Lower leg skin (tissue), 4 donors: ENCODE results near the gene CDHR3. TPM values are rescaled to one million over a fixed set of nuclear protein-coding genes. Genes with fewer than 3 reads are reported as not detected.

Experiments
- DNase-seq, 2 donors: peaks; one replicate each; pipeline ENCODE4 v3.0.0-alpha.2; 2019; ENCODE audit warnings: low spot score in 2 of 2
- H3K4me3 ChIP-seq: fragments of 200-600 bp; sonication (generic); 2 replicates; pipeline ENCODE4 v1.5.1; 2017; ENCODE audit warnings: mild to moderate bottlenecking, low read depth; ENCODE audit not compliant: poor library complexity, severe bottlenecking
- POLR2A ChIP-seq, 2 donors: fragments of 450-650 bp; IDR thresholded peaks; one replicate each; pipeline ENCODE4 v1.6.1; 2016 to 2017; ENCODE audit warnings: antibody characterized with exemption in 2 of 2, mild to moderate bottlenecking in 1 of 2, moderate library complexity in 1 of 2
- WGBS, 2 donors: methylation state at CpG; one replicate each; pipeline ENCODE4 v1.1.5; 2018; 5-methylcytosine and 5-hydroxymethylcytosine counted together
- intact Hi-C: fragments of 100-400 bp; cut with DNase I; formaldehyde crosslinking; loops from one replicate; pipeline ENCODE4 v1.15.0; 2023; ENCODE audit warnings: low total_unique reads
- total RNA-seq, 4 donors: library from RNA; depleted of rRNA; stranded (reverse); fragments of >200 nt; gene quantifications; one replicate each; pipeline ENCODE4 v1.1.0, GENCODE V29; 2016
- TF ChIP-seq, protein P1 (sequence below), 3 donors: fragments of 450-650 bp; IDR thresholded peaks; one replicate each; pipeline ENCODE4 v1.5.1; 2016; ENCODE audit warnings: antibody characterized with exemption in 3 of 3, mild to moderate bottlenecking in 3 of 3, moderate library complexity in 2 of 3

CDHR3 gene
- total RNA-seq, 4 donors from 2014 or later = 2.4 to 4.2 (median 3.3) TPM; not detected in 1

DNA sequence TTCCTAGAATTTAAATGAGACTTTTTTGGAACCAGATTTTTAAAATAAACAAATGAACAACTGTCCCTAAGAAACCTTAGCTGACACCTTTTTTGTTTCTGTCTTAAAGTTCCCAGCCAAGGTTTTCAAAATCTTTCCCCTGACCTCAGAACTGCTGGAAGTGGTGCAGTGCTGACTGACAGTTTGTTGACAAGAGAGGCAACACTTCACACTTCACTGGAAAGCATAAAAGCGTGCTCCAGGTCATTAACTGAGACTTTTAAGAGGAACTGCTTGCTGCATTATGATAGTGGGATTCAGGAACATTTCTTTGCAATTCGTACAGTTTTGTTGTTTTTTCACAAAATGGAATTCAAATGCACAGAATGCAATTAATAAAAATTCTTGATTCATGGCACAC lies 112.9 kb downstream of the CDHR3 start:
- H3K4me3 ChIP-seq = no peak overlapping the region
- intact Hi-C loops = no loop called here
- DNase-seq = no peak
- 65 to 74% methylated on average over 2 of the region's 2 CpGs for WGBS, 2 donors
- no peak for TF ChIP-seq POLR2A (IDR thresholded peaks at IDR 0.05)
- TF ChIP-seq, protein P1, sequence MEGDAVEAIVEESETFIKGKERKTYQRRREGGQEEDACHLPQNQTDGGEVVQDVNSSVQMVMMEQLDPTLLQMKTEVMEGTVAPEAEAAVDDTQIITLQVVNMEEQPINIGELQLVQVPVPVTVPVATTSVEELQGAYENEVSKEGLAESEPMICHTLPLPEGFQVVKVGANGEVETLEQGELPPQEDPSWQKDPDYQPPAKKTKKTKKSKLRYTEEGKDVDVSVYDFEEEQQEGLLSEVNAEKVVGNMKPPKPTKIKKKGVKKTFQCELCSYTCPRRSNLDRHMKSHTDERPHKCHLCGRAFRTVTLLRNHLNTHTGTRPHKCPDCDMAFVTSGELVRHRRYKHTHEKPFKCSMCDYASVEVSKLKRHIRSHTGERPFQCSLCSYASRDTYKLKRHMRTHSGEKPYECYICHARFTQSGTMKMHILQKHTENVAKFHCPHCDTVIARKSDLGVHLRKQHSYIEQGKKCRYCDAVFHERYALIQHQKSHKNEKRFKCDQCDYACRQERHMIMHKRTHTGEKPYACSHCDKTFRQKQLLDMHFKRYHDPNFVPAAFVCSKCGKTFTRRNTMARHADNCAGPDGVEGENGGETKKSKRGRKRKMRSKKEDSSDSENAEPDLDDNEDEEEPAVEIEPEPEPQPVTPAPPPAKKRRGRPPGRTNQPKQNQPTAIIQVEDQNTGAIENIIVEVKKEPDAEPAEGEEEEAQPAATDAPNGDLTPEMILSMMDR (IDR thresholded peaks at IDR 0.05) = no peak

DNA sequence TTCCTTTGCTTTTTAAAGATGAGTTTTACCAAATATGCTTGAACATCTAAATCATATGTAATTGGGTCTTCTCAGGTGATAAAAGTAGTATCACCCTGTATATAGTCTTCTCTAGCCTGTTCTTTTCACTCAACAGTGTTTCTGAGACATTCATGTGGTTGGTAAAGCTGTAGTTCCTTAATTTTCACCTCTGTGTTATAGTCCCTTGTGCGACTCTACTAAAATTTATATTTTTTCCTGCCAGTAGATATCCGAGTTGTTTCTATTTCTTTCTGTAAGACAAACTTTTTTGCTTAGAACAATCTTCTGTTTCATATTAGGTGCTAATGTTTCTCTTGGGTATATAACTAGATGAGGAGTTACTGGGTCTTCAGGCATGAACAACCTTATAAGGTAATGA lies 113.5 kb downstream of the CDHR3 start:
- intact Hi-C loops = no loop called here
- H3K4me3 ChIP-seq = no peak overlapping the region
- DNase-seq = no peak
- TF ChIP-seq, protein P1 (IDR thresholded peaks at IDR 0.05) = no peak
- no peak for TF ChIP-seq POLR2A (IDR thresholded peaks at IDR 0.05)
- WGBS, 2 donors = 84 to 85% methylated on average over 2 of the region's 2 CpGs

DNA sequence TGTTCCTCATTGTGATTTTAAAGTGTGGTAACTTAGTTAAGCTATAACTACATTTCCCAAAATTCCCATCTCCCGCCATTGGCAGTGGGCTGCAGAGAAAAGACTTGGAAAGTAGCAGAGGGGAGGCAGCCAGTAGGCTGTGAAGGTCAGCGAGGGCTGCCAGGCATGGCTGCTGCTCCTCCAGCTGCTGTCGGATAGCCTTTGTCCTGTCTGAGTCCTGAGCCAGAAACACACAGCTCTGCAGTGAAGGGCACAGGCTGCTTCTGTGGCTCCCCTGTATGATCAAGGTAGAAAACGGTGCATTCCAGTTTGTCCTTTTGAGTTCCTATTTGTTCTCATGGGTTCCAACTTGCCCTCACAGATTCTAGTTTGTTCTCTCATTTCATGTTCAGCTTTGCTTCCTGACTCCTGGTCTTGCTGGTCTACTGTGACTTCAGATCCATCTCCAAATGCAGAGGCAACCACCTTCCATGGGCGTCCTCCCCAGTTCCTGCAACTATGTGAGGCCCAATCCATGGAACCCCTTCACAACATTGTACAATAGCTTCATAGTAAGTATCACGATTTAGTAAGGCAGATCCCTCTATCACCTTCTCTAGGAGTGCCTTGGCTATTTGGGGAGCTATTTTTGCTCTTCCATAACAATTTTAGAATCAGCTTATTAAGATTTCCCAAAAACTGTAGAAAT lies 117.4 kb downstream of the CDHR3 start:
- H3K4me3 ChIP-seq = no peak overlapping the region
- 86 to 91% methylated on average over 6 of the region's 6 CpGs for WGBS, 2 donors
- DNase-seq = no peak
- TF ChIP-seq, protein P1 (IDR thresholded peaks at IDR 0.05) = no peak
- TF ChIP-seq POLR2A (IDR thresholded peaks at IDR 0.05) = no peak
- intact Hi-C loops = no loop called here

DNA sequence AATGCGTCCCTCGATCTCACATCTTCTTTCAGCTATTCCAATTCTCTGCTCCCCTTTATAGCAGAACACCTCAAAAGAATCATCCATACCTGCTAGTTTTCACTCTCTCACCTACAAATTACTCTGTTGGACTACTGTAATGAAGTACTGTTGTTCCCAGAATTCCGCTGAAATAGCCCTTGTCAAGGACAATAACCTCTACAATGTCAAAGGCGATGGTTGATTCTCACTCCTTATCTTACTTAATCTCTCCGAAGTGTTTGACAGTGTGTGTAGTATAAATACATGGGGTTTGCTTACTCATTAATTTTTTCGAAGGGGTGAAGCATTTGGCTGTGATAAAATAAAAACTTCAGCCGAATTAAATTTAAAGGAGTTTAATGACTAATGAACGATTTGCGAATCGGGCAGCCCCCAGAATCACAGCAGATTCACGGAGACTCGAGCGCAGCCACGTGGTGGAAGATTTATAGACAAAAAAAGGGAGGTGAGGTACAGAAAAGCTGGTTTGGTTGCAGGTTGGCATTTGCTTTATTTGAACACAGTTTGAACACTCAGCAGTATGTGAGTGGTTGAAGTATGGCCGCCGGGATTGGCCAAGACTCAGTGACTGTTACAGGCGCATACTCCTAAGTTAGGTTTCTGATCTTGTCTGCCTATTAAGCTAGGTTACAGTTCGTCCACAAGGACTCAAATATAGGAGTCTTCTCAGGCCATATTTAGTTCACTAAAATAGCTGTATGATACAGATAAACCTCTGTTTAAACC lies 119.2 kb downstream of the CDHR3 start:
- TF ChIP-seq, protein P1 (IDR thresholded peaks at IDR 0.05) = no peak
- no peak for TF ChIP-seq POLR2A (IDR thresholded peaks at IDR 0.05)
- DNase-seq = no peak
- 86 to 87% methylated on average over 18 of the region's 18 CpGs for WGBS, 2 donors
- no peak overlapping the region for H3K4me3 ChIP-seq
- intact Hi-C loops = no loop called here

Other genes with a start within 250 kb of the CDHR3 start
- 10 to 100 TPM in 1 of 4 donors, 1 to 10 TPM in 3; 8.1 to 13.5 (median 9.1) TPM for gene ATXN7L1, start 86.7 kb upstream of the CDHR3 start, total RNA-seq
- 10 to 100 TPM; 77.7 to 96.7 (median 89.6) TPM for gene SYPL1, start 149.0 kb downstream of the CDHR3 start, total RNA-seq